Left colon (tissue), 2 donors: Measurements from ENCODE around the gene KCNH4. TPM values are rescaled to one million over a fixed set of nuclear protein-coding genes. Genes with fewer than 3 reads are reported as not detected.
"Not testable (repeated sequence)": the region's sequence is repeated elsewhere in the genome, so short reads cannot be mapped to it uniquely, and the experiment has no call there.

Experiments used
- ATAC-seq: fragments of 200-7000 bp; cut with Tn5 transposase; one replicate; pipeline ENCODE4 v1.9.1; 2020; ENCODE audit warnings: mild to moderate bottlenecking, moderate library complexity
- DNase-seq, 2 donors: peaks; one replicate each; pipeline ENCODE4 v3.0.0-alpha.2; 2020
- intact Hi-C, 2 donors: fragments of 100-400 bp; cut with DNase I in 1 of 2; cut with micrococcal nuclease in 1 of 2; formaldehyde crosslinking; loops; one replicate each; pipeline versions ENCODE4 v1.11.2 to v1.14.0; 2022; cut with DNase I, micrococcal nuclease
- total RNA-seq, 2 donors: library from RNA; stranded (reverse); fragmentation: NEBNext Ultra II Directional; extraction: Animal tissue kit (Norgen Biotek cat#: 25700); gene quantifications; one replicate each; pipeline ENCODE4 v1.2.1, GENCODE V29; 2021
- donor health status: DM: no; HTN: no; CAD: no.
- donor health status: DM: yes; HTN: yes; CAD: no.

Gene KCNH4
- total RNA-seq, 2 donors from 2014 or later, result 0.06 TPM

GRCh38 chr17:42199416-42200011 is 18.6 kb upstream of the KCNH4 start:
- DNase-seq (no peak), ATAC-seq (no peak)
- intact Hi-C loops, result no loop called here

- no peak for DNase-seq
Measured at GRCh38 chr17:42198897-42199296, 18.0 kb upstream of the KCNH4 start.

GRCh38 chr17:42197564-42198156 is 16.7 kb upstream of the KCNH4 start:
- ATAC-seq, result no peak
- intact Hi-C loops, result no loop called here
- DNase-seq, result no peak

More at GRCh38 chr17:42198897-42199296, 18.0 kb upstream of the KCNH4 start:
- no peak for ATAC-seq
- intact Hi-C loops, result no loop called here

GRCh38 chr17:42193969-42194899 is 13.3 kb upstream of the KCNH4 start, which contains the start of gene GHDC:
Gene GHDC, minus strand, starts transcription at chr17:42194494. Its CDS starts 913 bp downstream, at chr17:42193581.
- peak; percentile 98 for ATAC-seq
- intact Hi-C loops, result no loop called here
- DNase-seq, result peak; percentile 90 to 92

- no peak for ATAC-seq
Measured at GRCh38 chr17:42193216-42193968, 12.4 kb upstream of the KCNH4 start.

GRCh38 chr17:42192189-42193126 is 11.5 kb upstream of the KCNH4 start:
- intact Hi-C loops, result no loop called here
- DNase-seq (no peak), ATAC-seq (no peak)

More at GRCh38 chr17:42193216-42193968, 12.4 kb upstream of the KCNH4 start:
- intact Hi-C loops, result no loop called here
- DNase-seq, result no peak

- intact Hi-C loops, result no loop called here
Measured at GRCh38 chr17:42191275-42191608, 10.3 kb upstream of the KCNH4 start.

GRCh38 chr17:42190491-42191274 is 9.7 kb upstream of the KCNH4 start:
- ATAC-seq (no peak), DNase-seq (no peak)
- intact Hi-C loops, result no loop called here

More at GRCh38 chr17:42191275-42191608, 10.3 kb upstream of the KCNH4 start:
- DNase-seq, result no peak
- ATAC-seq, result no peak

- DNase-seq (no peak), ATAC-seq (no peak)
- intact Hi-C loops, result loop anchor here in 1 of 2 donors (10.0 kb wide), 1 partner anchor 65 kb away; the partner anchor contains the start of genes HSPB9 and KAT2A
Measured at GRCh38 chr17:42189651-42189965, 8.7 kb upstream of the KCNH4 start.

GRCh38 chr17:42188749-42189650 is 8.1 kb upstream of the KCNH4 start:
- no peak for ATAC-seq
- intact Hi-C loops, result loop anchor here in 1 of 2 donors (10.0 kb wide), 1 partner anchor 64 kb away; the partner anchor contains the start of genes HSPB9 and KAT2A
- no peak for DNase-seq

- DNase-seq (no peak), ATAC-seq (no peak)
- intact Hi-C loops, result loop anchor here in 1 of 2 donors (10.0 kb wide), 1 partner anchor 63 kb away; the partner anchor contains the start of genes HSPB9 and KAT2A
Measured at GRCh38 chr17:42187833-42188232, 6.9 kb upstream of the KCNH4 start.

GRCh38 chr17:42186191-42186590 is 5.2 kb upstream of the KCNH4 start:
- intact Hi-C loops, result loop anchor here in 1 of 2 donors (10.0 kb wide), 1 partner anchor 61 kb away; the partner anchor contains the start of genes HSPB9 and KAT2A
- not testable (repeated sequence) for DNase-seq, ATAC-seq

GRCh38 chr17:42185621-42185930 is 4.6 kb upstream of the KCNH4 start:
- ATAC-seq, result no peak
- intact Hi-C loops, result loop anchor here in 1 of 2 donors (10.0 kb wide), 1 partner anchor 61 kb away; the partner anchor contains the start of genes HSPB9 and KAT2A
- no peak for DNase-seq

- ATAC-seq (peak; percentile 19), DNase-seq (no peak)
- intact Hi-C loops, result loop anchor here in 1 of 2 donors (10.0 kb wide), 1 partner anchor 60 kb away; the partner anchor contains the start of genes HSPB9 and KAT2A
Measured at GRCh38 chr17:42184713-42185620, 4.0 kb upstream of the KCNH4 start, which contains the start of gene HCRT. Gene HCRT, minus strand, starts transcription at chr17:42185452. Its CDS starts 87 bp downstream, at chr17:42185365.
